ENCODE data around the gene TAS1R2. TPM values are rescaled to one million over a fixed set of nuclear protein-coding genes. Genes with fewer than 3 reads are reported as not detected.
"Not testable (repeated sequence)": the region's sequence is repeated elsewhere in the genome, so short reads cannot be mapped to it uniquely, and the experiment has no call there.

TAS1R2 gene
- not detected in 2 replicates for total RNA-seq

- no peak for DNase-seq (ENCODE audit: low read depth)
These were observed at the start of gene TAS1R2 for GRCh38 chr1:18859560-18859959. Gene TAS1R2 (minus strand): TSS chr1:18859660. CDS start chr1:18859660, 0 bp downstream.

GRCh38 chr1:18907917-18908845 lies 48.7 kb upstream of the TAS1R2 start:
- DNase-seq (ENCODE audit: low read depth), result no peak

GRCh38 chr1:18907021-18907916 lies 47.8 kb upstream of the TAS1R2 start:
- DNase-seq (ENCODE audit: low read depth), result peak; percentile 44

GRCh38 chr1:18903291-18903756 lies 43.9 kb upstream of the TAS1R2 start:
- no peak for DNase-seq (ENCODE audit: low read depth)

GRCh38 chr1:18902523-18903290 lies 43.2 kb upstream of the TAS1R2 start, which contains the start of gene ALDH4A1:
Gene ALDH4A1 (minus strand): TSS chr1:18902555. CDS start chr1:18902523, 32 bp downstream.
- DNase-seq (ENCODE audit: low read depth), result peak; percentile 96

GRCh38 chr1:18901952-18902522 lies 42.6 kb upstream of the TAS1R2 start:
- DNase-seq (ENCODE audit: low read depth), result no peak

- peak; percentile 49 for DNase-seq (ENCODE audit: low read depth)
These were observed 41.9 kb upstream of the TAS1R2 start for GRCh38 chr1:18901147-18901951.

GRCh38 chr1:18900303-18900841 lies 40.9 kb upstream of the TAS1R2 start:
- DNase-seq (ENCODE audit: low read depth), result no peak

- DNase-seq (ENCODE audit: low read depth), result no peak
These were observed 40.0 kb upstream of the TAS1R2 start for GRCh38 chr1:18899363-18900049.

- DNase-seq (ENCODE audit: low read depth), result no peak
These were observed 39.1 kb upstream of the TAS1R2 start for GRCh38 chr1:18898567-18898966.

GRCh38 chr1:18895317-18895716 lies 35.9 kb upstream of the TAS1R2 start:
- no peak for DNase-seq (ENCODE audit: low read depth)

- DNase-seq (ENCODE audit: low read depth), result no peak
These were observed 33.7 kb upstream of the TAS1R2 start for GRCh38 chr1:18893120-18893519.

GRCh38 chr1:18891858-18892257 lies 32.4 kb upstream of the TAS1R2 start:
- not testable (repeated sequence) for DNase-seq (ENCODE audit: low read depth)

GRCh38 chr1:18891426-18891780 lies 31.9 kb upstream of the TAS1R2 start:
- DNase-seq (ENCODE audit: low read depth), result no peak

- DNase-seq (ENCODE audit: low read depth), result peak; percentile 66
These were observed 31.4 kb upstream of the TAS1R2 start for GRCh38 chr1:18890706-18891425.

GRCh38 chr1:18886003-18886335 lies 26.5 kb upstream of the TAS1R2 start:
- peak; percentile 82 for DNase-seq (ENCODE audit: low read depth)

- no peak for DNase-seq (ENCODE audit: low read depth)
These were observed 26.0 kb upstream of the TAS1R2 start for GRCh38 chr1:18885311-18886002.

- no peak for DNase-seq (ENCODE audit: low read depth)
These were observed 25.3 kb upstream of the TAS1R2 start for GRCh38 chr1:18884727-18885126.

Data from renal cortical epithelial cell (primary cell).